PFSK-1 (cell line): ENCODE data around the gene TERT.

Experiments used
- FOXP2 ChIP-seq: optimal IDR thresholded peaks from 2 replicates; pipeline ENCODE3; 2011; ENCODE audit warnings: borderline replicate concordance, control low read depth, inconsistent platforms; ENCODE audit not compliant: insufficient read depth; ENCODE audit errors: extremely low read length, extremely low read depth
- POLR2AphosphoS5 ChIP-seq: IDR thresholded peaks from 2 replicates; pipeline ENCODE4 v1.6.1; 2012; ENCODE audit warnings: low read depth, mild to moderate bottlenecking, control low read depth, low read length, moderate library complexity
- REST ChIP-seq, 2 experiments: IDR thresholded peaks; 2 replicates each; pipeline versions ENCODE4 v1.6.1 to v1.8.0; 2011 to 2012; ENCODE audit warnings: low read depth in 2 of 2, low read length in 2 of 2, control low read depth in 1 of 2, inconsistent platforms in 1 of 2, mild to moderate bottlenecking in 1 of 2, moderate library complexity in 1 of 2; ENCODE audit not compliant: insufficient read depth in 1 of 2
- SIN3A ChIP-seq: IDR thresholded peaks from 2 replicates; pipeline ENCODE4 v1.6.1; 2012; ENCODE audit warnings: mild to moderate bottlenecking, low read length, moderate library complexity, borderline replicate concordance; ENCODE audit not compliant: insufficient read depth
- TAF1 ChIP-seq: IDR thresholded peaks from 2 replicates; pipeline ENCODE4 v1.6.1; 2012; ENCODE audit warnings: low read length, control low read depth, borderline replicate concordance; ENCODE audit not compliant: insufficient read depth

The TERT gene

GRCh38 chr5:1314564-1314982, 19.7 kb upstream of the TERT start:
- TF ChIP-seq SIN3A: no peak
- no peak for TF ChIP-seq POLR2AphosphoS5
- TF ChIP-seq REST (IDR thresholded peaks at IDR 0.05; ENCODE audit: insufficient read depth in 1 of 2, low read depth in 2 of 2, low read length in 2 of 2): no peak
- no peak for TF ChIP-seq FOXP2
- no peak for TF ChIP-seq TAF1

GRCh38 chr5:1312993-1313833, 18.3 kb upstream of the TERT start:
- no peak for TF ChIP-seq TAF1
- TF ChIP-seq POLR2AphosphoS5: no peak
- TF ChIP-seq SIN3A: no peak
- no peak for TF ChIP-seq REST (IDR thresholded peaks at IDR 0.05; ENCODE audit: insufficient read depth in 1 of 2, low read depth in 2 of 2, low read length in 2 of 2)
- no peak for TF ChIP-seq FOXP2

- TF ChIP-seq POLR2AphosphoS5 (no peak), TAF1 (no peak), FOXP2 (no peak), REST (IDR thresholded peaks at IDR 0.05; ENCODE audit: insufficient read depth in 1 of 2, low read depth in 2 of 2, low read length in 2 of 2) (no peak), SIN3A (no peak)
Observed at GRCh38 chr5:1312206-1312605, 17.3 kb upstream of the TERT start.

GRCh38 chr5:1311439-1312055, 16.7 kb upstream of the TERT start:
- no peak for TF ChIP-seq FOXP2

GRCh38 chr5:1310118-1310517, 15.2 kb upstream of the TERT start:
- no peak for TF ChIP-seq SIN3A
- no peak for TF ChIP-seq REST (IDR thresholded peaks at IDR 0.05; ENCODE audit: insufficient read depth in 1 of 2, low read depth in 2 of 2, low read length in 2 of 2)
- TF ChIP-seq FOXP2: no peak
- TF ChIP-seq POLR2AphosphoS5: no peak
- no peak for TF ChIP-seq TAF1
